ENCODE data around the gene FOXP3. TPM values are rescaled to one million over a fixed set of nuclear protein-coding genes. Genes with fewer than 3 reads are reported as not detected.

Gene FOXP3
- total and polyA plus RNA-seq, 2 of the 4 experiments (the other 2 are of a cell fraction): 0.05 TPM; not detected in 1

- no peak overlapping the region for H2AK9ac ChIP-seq (replicated peaks; ENCODE audit: low read depth, low read length, poor library complexity)
- no peak overlapping the region for H3K4me2 ChIP-seq (ENCODE audit: low read depth, low read length)
- no peak for TF ChIP-seq POLR2A (IDR thresholded peaks at IDR 0.05; ENCODE audit: low read depth, low read length)
- H3K14ac ChIP-seq (replicated peaks; ENCODE audit: low read depth, low read length): no peak overlapping the region
- no peak overlapping the region for H2AK5ac ChIP-seq (ENCODE audit: low read depth, low read length)
- H2BK120ac ChIP-seq (ENCODE audit: low read depth, low read length): no peak overlapping the region
- H3K18ac ChIP-seq (ENCODE audit: low read depth, low read length): no peak overlapping the region
- H3K36me3 ChIP-seq (ENCODE audit: control insufficient read depth, insufficient read depth, low read length): no peaks in the 10 kb centered on the region
- no peaks in the 10 kb centered on the region for H3K9me1 ChIP-seq (ENCODE audit: insufficient read depth, low read length)
- no peaks in the 10 kb centered on the region for H3K4me1 ChIP-seq (ENCODE audit: control insufficient read depth, insufficient read depth, low read length)
- 24% methylated on average over 3 of the region's 3 CpGs; no CpG with 5 or more reads in 1 of the 2 experiments for WGBS, 2 experiments (ENCODE audit: extremely low coverage in 2 of 2, insufficient read length in 1 of 2)
- no peaks in the 10 kb centered on the region for H4K20me1 ChIP-seq (ENCODE audit: insufficient read depth, low read length)
- in situ Hi-C loops (cut with MboI; ENCODE audit: low sequenced_read_pairs): no loop called here
- intact Hi-C loops (cut with micrococcal nuclease): no loop called here
- H3K56ac ChIP-seq (ENCODE audit: extremely low read depth, insufficient read depth, low read length): no peak overlapping the region
- no peak overlapping the region for H3K23ac ChIP-seq (ENCODE audit: low read depth, low read length)
- ChIA-PET CTCF (interaction anchor here (1.0 kb wide), 1 partner anchor 11 kb away, joined by 3 read pairs; no protein-coding TSS in a partner anchor), POLR2A (ENCODE audit: unreplicated experiment) (no interaction called here)
- no peak overlapping the region for H3K9ac ChIP-seq (ENCODE audit: low read depth, low read length)
- DNase-seq: no peak
- no peak overlapping the region for H3K4me3 ChIP-seq (ENCODE audit: insufficient read depth, low read depth, low read length)
- dilution Hi-C loops (cut with HindIII; ENCODE audit: low sequenced_read_pairs, unreplicated experiment): no loop called here
- no peaks in the 10 kb centered on the region for H3K79me1 ChIP-seq (ENCODE audit: low read depth in 1 of 2, low read length in 2 of 2)
- H2BK20ac ChIP-seq (ENCODE audit: low read depth, low read length): no peak overlapping the region
- H3K9me3 ChIP-seq (ENCODE audit: control insufficient read depth, insufficient read depth, low read length): no peaks in the 10 kb centered on the region
- H4K8ac ChIP-seq (ENCODE audit: low read depth in 2 of 2, low read length in 2 of 2): no peak overlapping the region
- no peak overlapping the region for H4K5ac ChIP-seq (ENCODE audit: low read depth, low read length)
- BruUV-seq (replicated peaks): no TSS peak
- no peak overlapping the region for H2AFZ ChIP-seq (replicated peaks; ENCODE audit: low read length, poor library complexity)
- no peak overlapping the region for H3K27ac ChIP-seq (ENCODE audit: insufficient read depth, low read length)
- no peak overlapping the region for H3K4ac ChIP-seq (ENCODE audit: low read depth, low read length)
- no peak overlapping the region for H2BK5ac ChIP-seq (ENCODE audit: low read depth, low read length, poor library complexity, severe bottlenecking)
- no peak overlapping the region for H4K91ac ChIP-seq (ENCODE audit: insufficient read depth, low read depth, low read length)
- peaks cover 15% of the 10 kb centered on the region for H3K27me3 ChIP-seq (ENCODE audit: control insufficient read depth, insufficient read depth, low read length)
- H2BK15ac ChIP-seq (ENCODE audit: low read depth, low read length): no peak overlapping the region
- ATAC-seq (ENCODE audit: low read depth): no peak
Measured at GRCh38 chrX:49203536-49203935, 61.0 kb downstream of the FOXP3 start.
